HepG2 (cell line): Measurements from ENCODE around the gene ZNF771. TPM values are rescaled to one million over a fixed set of nuclear protein-coding genes. Genes with fewer than 3 reads are reported as not detected.
A peak's percentile ranks its signal among the peaks of the same experiment; 100 is the strongest.

Experiments
- ATAC-seq: fragments of 200-7000 bp; cut with Tn5 transposase; 3 replicates; pipeline ENCODE4 v1.9.1; 2020; ENCODE audit warnings: mild to moderate bottlenecking, moderate library complexity
- BruUV-seq: library from RNA; stranded (reverse); fragments of 400-500 nt; replicated peaks from 2 replicates; lab custom pipeline; 2021; lab: Mats Ljungman, UMichigan
- CTCF ChIA-PET: fragments of 300-600 bp; formaldehyde crosslinking; extraction: SDS; loops from one replicate; lab custom pipeline; 2021; ENCODE audit warnings: low total read pairs, inconsistent platforms, low intra/inter-chr PET ratio; lab: Yijun Ruan, JAX
- POLR2A ChIA-PET: fragments of 350-600 bp; sonication (Branson Sonifier 250); formaldehyde crosslinking; loops from one replicate; lab custom pipeline; 2020; ENCODE audit warnings: antibody characterized with exemption, inconsistent platforms; lab: Yijun Ruan, JAX
- DNase-seq: peaks from one replicate; pipeline ENCODE4 v3.0.0-alpha.2; 2015; ENCODE audit warnings: low spot score
- FAIRE-seq: peaks from 3 replicates; lab custom pipeline; 2011; peaks lifted over from hg19 to GRCh38; lab: Jason Lieb, UNC
- H2AFZ ChIP-seq: one replicate; pipeline ENCODE4 v1.6.1; 2011; ENCODE audit warnings: low read length, inconsistent platforms
- H3K27ac ChIP-seq: fragments of 300-600 bp; 3 replicates; pipeline ENCODE4 v1.8.0; 2011; ENCODE audit warnings: mixed run types, mild to moderate bottlenecking, mixed read lengths, low read length, inconsistent platforms; ENCODE audit not compliant: insufficient read depth; ENCODE audit errors: extremely low read length
- H3K27me3 ChIP-seq, 2 experiments: fragments of 200-600 bp in 1 of 2; 2 replicates in 1 of 2; 3 replicates in 1 of 2; pipeline versions ENCODE4 v1.6.0 to v1.8.0; 2011; ENCODE audit warnings: low read length in 2 of 2, mild to moderate bottlenecking in 2 of 2, moderate library complexity in 2 of 2, inconsistent platforms in 1 of 2; ENCODE audit not compliant: insufficient read depth in 2 of 2, control insufficient read depth in 1 of 2
- H3K36me3 ChIP-seq, 2 experiments: fragments of 200-600 bp in 1 of 2; replicated peaks in 1 of 2; 2 replicates in 1 of 2; 3 replicates in 1 of 2; pipeline versions ENCODE4 v1.5.1 to v1.8.0; 2011; ENCODE audit warnings: low read length in 2 of 2, inconsistent platforms in 1 of 2; ENCODE audit not compliant: insufficient read depth in 2 of 2, control insufficient read depth in 1 of 2
- H3K4me1 ChIP-seq: 2 replicates; pipeline ENCODE4 v1.5.1; 2012; ENCODE audit warnings: low read length, inconsistent platforms; ENCODE audit not compliant: insufficient read depth
- H3K4me2 ChIP-seq: 2 replicates; pipeline ENCODE4 v1.6.0; 2011; ENCODE audit warnings: low read depth, low read length, inconsistent platforms
- H3K4me3 ChIP-seq, 3 experiments: fragments of 200-600 bp in 1 of 3; sonication (generic), shearing (Covaris generic) in 1 of 3; replicated peaks in 1 of 3; 2 replicates each; pipeline ENCODE4 v1.5.1; 2011 to 2016; ENCODE audit warnings: low read length in 3 of 3, inconsistent platforms in 2 of 3, low read depth in 2 of 3, mild to moderate bottlenecking in 2 of 3, control low read depth in 1 of 3, mixed read lengths in 1 of 3; ENCODE audit not compliant: insufficient read depth in 1 of 3
- H3K79me2 ChIP-seq: one replicate; pipeline ENCODE4 v1.6.1; 2011; ENCODE audit warnings: low read length, inconsistent platforms; ENCODE audit not compliant: insufficient read depth
- H3K9ac ChIP-seq: 2 replicates; pipeline ENCODE4 v1.6.0; 2011; ENCODE audit warnings: mild to moderate bottlenecking, low read depth, low read length, inconsistent platforms; ENCODE audit not compliant: insufficient read depth
- H3K9me3 ChIP-seq: 2 replicates; pipeline ENCODE4 v1.5.1; 2012; ENCODE audit warnings: mild to moderate bottlenecking, low read length
- H4K20me1 ChIP-seq: 2 replicates; pipeline ENCODE4 v1.6.0; 2011; ENCODE audit warnings: inconsistent platforms, mild to moderate bottlenecking, low read length, moderate library complexity; ENCODE audit not compliant: insufficient read depth
- ARNT ChIP-seq: fragments of 450-650 bp; IDR thresholded peaks from 2 replicates; pipeline ENCODE4 v1.6.1; 2017
- DNMT1 ChIP-seq: sonication (generic); formaldehyde crosslinking; IDR thresholded peaks from 2 replicates; pipeline ENCODE4 v1.5.1; 2020; ENCODE audit warnings: mild to moderate bottlenecking, missing genetic modification reagents
- SATB2 ChIP-seq: sonication (generic); formaldehyde crosslinking; IDR thresholded peaks from 2 replicates; pipeline ENCODE4 v1.5.0; 2020; ENCODE audit warnings: missing genetic modification reagents
- ZNF124 ChIP-seq: sonication (generic); formaldehyde crosslinking; IDR thresholded peaks from 2 replicates; pipeline ENCODE4 v1.4.0; 2020; ENCODE audit warnings: missing genetic modification reagents
- ZNF713 ChIP-seq: sonication (generic); formaldehyde crosslinking; IDR thresholded peaks from 2 replicates; pipeline ENCODE4 v1.4.0; 2020; ENCODE audit warnings: mild to moderate bottlenecking, missing genetic modification reagents
- ZSCAN29 ChIP-seq: sonication (generic); formaldehyde crosslinking; conservative IDR thresholded peaks from 2 replicates; pipeline ENCODE4 v1.4.0; 2020; ENCODE audit warnings: mild to moderate bottlenecking, missing genetic modification reagents
- WGBS: methylation state at CpG from one replicate; pipeline ENCODE4 v1.1.6; 2017; ENCODE audit warnings: low lambda C conversion rate; 5-methylcytosine and 5-hydroxymethylcytosine counted together
- in situ Hi-C: cut with HindIII; loops from 2 replicates; pipeline ENCODE4 v1.10.0; 2017; ENCODE audit warnings: low pct_unique_long_range_greater_than_20kb; ENCODE audit not compliant: extremely low pct_ligation_motif_present
- intact Hi-C: fragments of 100-400 bp; cut with micrococcal nuclease; formaldehyde crosslinking; loops from one replicate; pipeline ENCODE4 v1.10.0; 2022; ENCODE audit not compliant: unreplicated experiment
- polyA plus RNA-seq, 8 experiments: library from polyadenylated mRNA; depleted of rRNA in 3 of 8; stranded (reverse) in 7 of 8; unstranded in 1 of 8; fragments of >200 nt; fragmentation: Illumina TruSeq in 4 of 8; extraction: Trizol in 4 of 8; gene quantifications; 2 replicates each; pipeline versions ENCODE4 v1.2.1 to v1.2.3, GENCODE V29; 2011 to 2016; ENCODE audit warnings: low read depth in 4 of 8, missing spikeins in 1 of 8, mixed read lengths in 1 of 8; ENCODE audit not compliant: insufficient read depth in 1 of 8
- total RNA-seq, 5 experiments: library from RNA; depleted of rRNA; stranded (reverse); fragments of >200 nt; fragmentation: Illumina TruSeq; extraction: Trizol; gene quantifications; 2 replicates each; pipeline ENCODE4 v1.2.3, GENCODE V29; 2016; ENCODE audit warnings: low read depth in 1 of 5
- TF ChIP-seq, protein P1 (sequence below): sonication (generic); formaldehyde crosslinking; IDR thresholded peaks from 2 replicates; pipeline ENCODE4 v1.8.1; 2022; ENCODE audit warnings: low read depth, mild to moderate bottlenecking, missing genetic modification reagents
- TF ChIP-seq, protein P2 (sequence below), 2 experiments: fragments of 450-650 bp in 1 of 2; sonication (generic) in 1 of 2; formaldehyde crosslinking in 1 of 2; IDR thresholded peaks; 2 replicates each; pipeline versions ENCODE4 v1.6.1 to v1.8.0; 2016 to 2022; ENCODE audit warnings: antibody characterized with exemption in 1 of 2, mild to moderate bottlenecking in 1 of 2, missing genetic modification reagents in 1 of 2

Gene ZNF771
- total and polyA plus RNA-seq, 2 of the 13 experiments (the other 11 are each of a cell fraction or from before 2014, with no cell fraction given), result 5.0 to 11.8 TPM

- ATAC-seq (peak; percentile 76), FAIRE-seq (peak; percentile 64), DNase-seq (peak; percentile 90)
- peak overlapping the region; percentile 17 for H3K27ac ChIP-seq
- peaks cover 13% of the 10 kb centered on the region for H3K79me2 ChIP-seq
- H3K4me3 ChIP-seq, result peak overlapping the region in 2 of 3 experiments; percentile 8 to 19; a peak in 2 of 6 replicates
- no peak overlapping the region for H2AFZ ChIP-seq
- no peaks in the 10 kb centered on the region for H4K20me1 ChIP-seq
- BruUV-seq, result no TSS peak
- 50% methylated on average over 14 of the region's 15 CpGs for WGBS
- ChIA-PET CTCF (interaction anchor here (0.6 to 2.3 kb wide), 9 partner anchors 13 to 297 kb away, joined by 3 to 20 read pairs (median 4); partner anchors contain the start of genes DCTPP1, TBC1D10B and ZNF48), POLR2A (interaction anchor here (0.5 to 4.9 kb wide), 22 partner anchors 9 to 318 kb away, joined by 3 to 70 read pairs (median 4); partner anchors contain the start of genes CD2BP2, DCTPP1, SEPHS2 and TBC1D10B)
- H3K27me3 ChIP-seq, result no peaks in the 10 kb centered on the region
- intact Hi-C loops (loop anchor here (1.0 to 2.0 kb wide), 3 partner anchors 9 to 55 kb away; partner anchors contain the start of genes CD2BP2 and ZNF48), in situ Hi-C loops (no loop called here)
- no peak overlapping the region for H3K9ac ChIP-seq
- H3K4me1 ChIP-seq, result peaks cover 39% of the 10 kb centered on the region
- peak overlapping the region; percentile 55 for H3K4me2 ChIP-seq
- H3K36me3 ChIP-seq, result peaks cover 15 to 28% of the 10 kb centered on the region in 2 experiments
- no peaks in the 10 kb centered on the region for H3K9me3 ChIP-seq
- TF ChIP-seq DNMT1 (CRISPR knock-in tag) (no peak), SATB2 (no peak), ZSCAN29 (CRISPR knock-in tag) (no peak; the same call in 1 of the 2 replicates), ZNF124 (CRISPR knock-in tag) (peak; percentile 87), ZNF713 (CRISPR knock-in tag) (0 out of 2 replicates have a peak, but pooled peaks have one; percentile 25), ARNT (no peak)
- TF ChIP-seq, protein P1, sequence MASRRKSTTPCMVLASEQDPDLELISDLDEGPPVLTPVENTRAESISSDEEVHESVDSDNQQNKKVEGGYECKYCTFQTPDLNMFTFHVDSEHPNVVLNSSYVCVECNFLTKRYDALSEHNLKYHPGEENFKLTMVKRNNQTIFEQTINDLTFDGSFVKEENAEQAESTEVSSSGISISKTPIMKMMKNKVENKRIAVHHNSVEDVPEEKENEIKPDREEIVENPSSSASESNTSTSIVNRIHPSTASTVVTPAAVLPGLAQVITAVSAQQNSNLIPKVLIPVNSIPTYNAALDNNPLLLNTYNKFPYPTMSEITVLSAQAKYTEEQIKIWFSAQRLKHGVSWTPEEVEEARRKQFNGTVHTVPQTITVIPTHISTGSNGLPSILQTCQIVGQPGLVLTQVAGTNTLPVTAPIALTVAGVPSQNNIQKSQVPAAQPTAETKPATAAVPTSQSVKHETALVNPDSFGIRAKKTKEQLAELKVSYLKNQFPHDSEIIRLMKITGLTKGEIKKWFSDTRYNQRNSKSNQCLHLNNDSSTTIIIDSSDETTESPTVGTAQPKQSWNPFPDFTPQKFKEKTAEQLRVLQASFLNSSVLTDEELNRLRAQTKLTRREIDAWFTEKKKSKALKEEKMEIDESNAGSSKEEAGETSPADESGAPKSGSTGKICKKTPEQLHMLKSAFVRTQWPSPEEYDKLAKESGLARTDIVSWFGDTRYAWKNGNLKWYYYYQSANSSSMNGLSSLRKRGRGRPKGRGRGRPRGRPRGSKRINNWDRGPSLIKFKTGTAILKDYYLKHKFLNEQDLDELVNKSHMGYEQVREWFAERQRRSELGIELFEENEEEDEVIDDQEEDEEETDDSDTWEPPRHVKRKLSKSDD (CRISPR knock-in tag), result no peak
- TF ChIP-seq, protein P2, sequence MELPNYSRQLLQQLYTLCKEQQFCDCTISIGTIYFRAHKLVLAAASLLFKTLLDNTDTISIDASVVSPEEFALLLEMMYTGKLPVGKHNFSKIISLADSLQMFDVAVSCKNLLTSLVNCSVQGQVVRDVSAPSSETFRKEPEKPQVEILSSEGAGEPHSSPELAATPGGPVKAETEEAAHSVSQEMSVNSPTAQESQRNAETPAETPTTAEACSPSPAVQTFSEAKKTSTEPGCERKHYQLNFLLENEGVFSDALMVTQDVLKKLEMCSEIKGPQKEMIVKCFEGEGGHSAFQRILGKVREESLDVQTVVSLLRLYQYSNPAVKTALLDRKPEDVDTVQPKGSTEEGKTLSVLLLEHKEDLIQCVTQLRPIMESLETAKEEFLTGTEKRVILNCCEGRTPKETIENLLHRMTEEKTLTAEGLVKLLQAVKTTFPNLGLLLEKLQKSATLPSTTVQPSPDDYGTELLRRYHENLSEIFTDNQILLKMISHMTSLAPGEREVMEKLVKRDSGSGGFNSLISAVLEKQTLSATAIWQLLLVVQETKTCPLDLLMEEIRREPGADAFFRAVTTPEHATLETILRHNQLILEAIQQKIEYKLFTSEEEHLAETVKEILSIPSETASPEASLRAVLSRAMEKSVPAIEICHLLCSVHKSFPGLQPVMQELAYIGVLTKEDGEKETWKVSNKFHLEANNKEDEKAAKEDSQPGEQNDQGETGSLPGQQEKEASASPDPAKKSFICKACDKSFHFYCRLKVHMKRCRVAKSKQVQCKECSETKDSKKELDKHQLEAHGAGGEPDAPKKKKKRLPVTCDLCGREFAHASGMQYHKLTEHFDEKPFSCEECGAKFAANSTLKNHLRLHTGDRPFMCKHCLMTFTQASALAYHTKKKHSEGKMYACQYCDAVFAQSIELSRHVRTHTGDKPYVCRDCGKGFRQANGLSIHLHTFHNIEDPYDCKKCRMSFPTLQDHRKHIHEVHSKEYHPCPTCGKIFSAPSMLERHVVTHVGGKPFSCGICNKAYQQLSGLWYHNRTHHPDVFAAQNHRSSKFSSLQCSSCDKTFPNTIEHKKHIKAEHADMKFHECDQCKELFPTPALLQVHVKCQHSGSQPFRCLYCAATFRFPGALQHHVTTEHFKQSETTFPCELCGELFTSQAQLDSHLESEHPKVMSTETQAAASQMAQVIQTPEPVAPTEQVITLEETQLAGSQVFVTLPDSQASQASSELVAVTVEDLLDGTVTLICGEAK (IDR thresholded peaks at IDR 0.05), result no peak
- TF ChIP-seq, protein P2 (CRISPR knock-in tag; IDR thresholded peaks at IDR 0.05), result peak; percentile 8; the same call in 1 of the 2 replicates
Measured at GRCh38 chr16:30409125-30410060, 2.0 kb downstream of the ZNF771 start.
